ENCODE measurements around the gene HNRNPUL2. TPM values are rescaled to one million over a fixed set of nuclear protein-coding genes. Genes with fewer than 3 reads are reported as not detected.
A peak's percentile ranks its signal among the peaks of the same experiment; 100 is the strongest.

Gene HNRNPUL2
- total RNA-seq, 1 donor from 2014 or later: 52.5 TPM

GRCh38 chr11:62724171-62724570 lies 3.1 kb downstream of the HNRNPUL2 start:
- no peaks in the 10 kb centered on the region for H3K9me3 Mint-ChIP-seq (ENCODE audit: unreplicated experiment)
- H3K4me1 Mint-ChIP-seq (ENCODE audit: unreplicated experiment): peaks cover 37% of the 10 kb centered on the region
- no peaks in the 10 kb centered on the region for H3K27me3 Mint-ChIP-seq (ENCODE audit: unreplicated experiment)
- H3K36me3 Mint-ChIP-seq (ENCODE audit: unreplicated experiment): peaks cover 46% of the 10 kb centered on the region
- H3K4me3 Mint-ChIP-seq (ENCODE audit: unreplicated experiment): peak overlapping the region; percentile 88
- TF ChIP-seq CTCF (IDR thresholded peaks at IDR 0.05): no peak
- DNase-seq (ENCODE audit: extremely low spot score, unreplicated experiment): no peak
- H3K27ac Mint-ChIP-seq (ENCODE audit: unreplicated experiment): peak overlapping the region; percentile 16

- peaks cover 32% of the 10 kb centered on the region for H3K4me1 Mint-ChIP-seq (ENCODE audit: unreplicated experiment)
- TF ChIP-seq CTCF (IDR thresholded peaks at IDR 0.05): no peak
- DNase-seq (ENCODE audit: extremely low spot score, unreplicated experiment): no peak
- peaks cover 59% of the 10 kb centered on the region for H3K36me3 Mint-ChIP-seq (ENCODE audit: unreplicated experiment)
- H3K9me3 Mint-ChIP-seq (ENCODE audit: unreplicated experiment): no peaks in the 10 kb centered on the region
- H3K27ac Mint-ChIP-seq (ENCODE audit: unreplicated experiment): peak overlapping the region; percentile 63
- no peaks in the 10 kb centered on the region for H3K27me3 Mint-ChIP-seq (ENCODE audit: unreplicated experiment)
- no peak overlapping the region for H3K4me3 Mint-ChIP-seq (ENCODE audit: unreplicated experiment)
Measured at GRCh38 chr11:62721994-62722393, 5.3 kb downstream of the HNRNPUL2 start.

GRCh38 chr11:62719302-62719978 lies 7.8 kb downstream of the HNRNPUL2 start:
- peaks cover 69% of the 10 kb centered on the region for H3K36me3 Mint-ChIP-seq (ENCODE audit: unreplicated experiment)
- no peaks in the 10 kb centered on the region for H3K27me3 Mint-ChIP-seq (ENCODE audit: unreplicated experiment)
- no peaks in the 10 kb centered on the region for H3K9me3 Mint-ChIP-seq (ENCODE audit: unreplicated experiment)
- DNase-seq (ENCODE audit: extremely low spot score, unreplicated experiment): no peak
- TF ChIP-seq CTCF (IDR thresholded peaks at IDR 0.05): no peak
- peaks cover 16% of the 10 kb centered on the region for H3K4me1 Mint-ChIP-seq (ENCODE audit: unreplicated experiment)
- H3K27ac Mint-ChIP-seq (ENCODE audit: unreplicated experiment): peak overlapping the region; percentile 35
- H3K4me3 Mint-ChIP-seq (ENCODE audit: unreplicated experiment): no peak overlapping the region

GRCh38 chr11:62716816-62717215 lies 10.4 kb downstream of the HNRNPUL2 start:
- Mint-ChIP-seq H3K27me3 (ENCODE audit: unreplicated experiment) (no peaks in the 10 kb centered on the region), H3K36me3 (ENCODE audit: unreplicated experiment) (peaks cover 60% of the 10 kb centered on the region), H3K4me3 (ENCODE audit: unreplicated experiment) (no peak overlapping the region), H3K9me3 (ENCODE audit: unreplicated experiment) (no peaks in the 10 kb centered on the region), H3K4me1 (ENCODE audit: unreplicated experiment) (peaks cover 9% of the 10 kb centered on the region), H3K27ac (ENCODE audit: unreplicated experiment) (no peak overlapping the region)
- no peak for TF ChIP-seq CTCF (IDR thresholded peaks at IDR 0.05)
- no peak for DNase-seq (ENCODE audit: extremely low spot score, unreplicated experiment)

GRCh38 chr11:62716206-62716605 lies 11.1 kb downstream of the HNRNPUL2 start:
- no peak for TF ChIP-seq CTCF (IDR thresholded peaks at IDR 0.05)
- Mint-ChIP-seq H3K4me1 (ENCODE audit: unreplicated experiment) (peaks cover 9% of the 10 kb centered on the region), H3K27me3 (ENCODE audit: unreplicated experiment) (no peaks in the 10 kb centered on the region)

More at GRCh38 chr11:62716206-62716605, 11.1 kb downstream of the HNRNPUL2 start:
- no peaks in the 10 kb centered on the region for H3K9me3 Mint-ChIP-seq (ENCODE audit: unreplicated experiment)
- H3K36me3 Mint-ChIP-seq (ENCODE audit: unreplicated experiment): peaks cover 53% of the 10 kb centered on the region
- H3K4me3 Mint-ChIP-seq (ENCODE audit: unreplicated experiment): no peak overlapping the region
- DNase-seq (ENCODE audit: extremely low spot score, unreplicated experiment): no peak
- no peak overlapping the region for H3K27ac Mint-ChIP-seq (ENCODE audit: unreplicated experiment)

All from osteocyte (in vitro differentiated cells).